Left lung (tissue), 10 donors: ENCODE results near the gene FTCD. TPM values are rescaled to one million over a fixed set of nuclear protein-coding genes. Genes with fewer than 3 reads are reported as not detected.

ENCODE experiments used
- ATAC-seq: fragments of 200-7000 bp; cut with Tn5 transposase; one replicate; pipeline ENCODE4 v1.9.1; 2020; ENCODE audit warnings: moderate library complexity
- DNase-seq, 4 donors: peaks; one replicate each; pipeline ENCODE4 v3.0.0-alpha.2; 2013 to 2020
- H3K27ac ChIP-seq, 2 donors: fragments of 200-600 bp; sonication (generic) in 1 of 2; one replicate each; pipeline versions ENCODE4 v1.5.0 to v1.8.0; 2020 to 2021
- H3K27me3 ChIP-seq, 2 donors: fragments of 200-600 bp; sonication (generic) in 1 of 2; one replicate each; pipeline versions ENCODE4 v1.5.0 to v1.8.0; 2020 to 2021
- H3K36me3 ChIP-seq, 2 donors: fragments of 200-600 bp; sonication (generic) in 1 of 2; one replicate each; pipeline versions ENCODE4 v1.5.0 to v1.8.0; 2020 to 2021
- H3K4me1 ChIP-seq, 2 donors: fragments of 200-600 bp; one replicate each; pipeline ENCODE4 v1.8.0; 2021
- H3K4me3 ChIP-seq, 2 donors: fragments of 200-600 bp; sonication (generic) in 1 of 2; one replicate each; pipeline versions ENCODE4 v1.5.0 to v1.8.0; 2020 to 2021; ENCODE audit warnings: mild to moderate bottlenecking in 1 of 2
- H3K9me3 ChIP-seq, 2 donors: fragments of 200-600 bp; sonication (generic) in 1 of 2; one replicate each; pipeline versions ENCODE4 v1.5.0 to v1.8.0; 2020 to 2021
- intact Hi-C, 2 donors: fragments of 100-400 bp; cut with DNase I; formaldehyde crosslinking; loops; one replicate each; pipeline versions ENCODE4 v1.11.2 to v1.14.2; 2022
- polyA plus RNA-seq, 6 donors: library from polyadenylated mRNA; unstranded; fragments of 120-200 nt; gene quantifications; one replicate each; pipeline ENCODE4 v1.2.1, GENCODE V29; 2013; ENCODE audit not compliant: insufficient read length in 6 of 6
- total RNA-seq, 2 donors: library from RNA; stranded (reverse); fragmentation: NEBNext Ultra II Directional; extraction: Animal tissue kit (Norgen Biotek cat#: 25700); gene quantifications; one replicate each; pipeline ENCODE4 v1.2.1, GENCODE V29; 2021
- TF ChIP-seq, protein P1 (sequence below), 2 donors: fragments of 200-600 bp; sonication (generic) in 1 of 2; IDR thresholded peaks; one replicate each; pipeline versions ENCODE4 v1.5.0 to v1.8.0; 2021; ENCODE audit warnings: antibody characterized with exemption in 2 of 2
- donor health status: DM: no; HTN: yes; CAD: no.
- donor health status: DM: no; HTN: no; CAD: no.

Gene FTCD
- total and polyA plus RNA-seq, 8 donors = 0.29 to 2.4 (median 1.6) TPM

DNA sequence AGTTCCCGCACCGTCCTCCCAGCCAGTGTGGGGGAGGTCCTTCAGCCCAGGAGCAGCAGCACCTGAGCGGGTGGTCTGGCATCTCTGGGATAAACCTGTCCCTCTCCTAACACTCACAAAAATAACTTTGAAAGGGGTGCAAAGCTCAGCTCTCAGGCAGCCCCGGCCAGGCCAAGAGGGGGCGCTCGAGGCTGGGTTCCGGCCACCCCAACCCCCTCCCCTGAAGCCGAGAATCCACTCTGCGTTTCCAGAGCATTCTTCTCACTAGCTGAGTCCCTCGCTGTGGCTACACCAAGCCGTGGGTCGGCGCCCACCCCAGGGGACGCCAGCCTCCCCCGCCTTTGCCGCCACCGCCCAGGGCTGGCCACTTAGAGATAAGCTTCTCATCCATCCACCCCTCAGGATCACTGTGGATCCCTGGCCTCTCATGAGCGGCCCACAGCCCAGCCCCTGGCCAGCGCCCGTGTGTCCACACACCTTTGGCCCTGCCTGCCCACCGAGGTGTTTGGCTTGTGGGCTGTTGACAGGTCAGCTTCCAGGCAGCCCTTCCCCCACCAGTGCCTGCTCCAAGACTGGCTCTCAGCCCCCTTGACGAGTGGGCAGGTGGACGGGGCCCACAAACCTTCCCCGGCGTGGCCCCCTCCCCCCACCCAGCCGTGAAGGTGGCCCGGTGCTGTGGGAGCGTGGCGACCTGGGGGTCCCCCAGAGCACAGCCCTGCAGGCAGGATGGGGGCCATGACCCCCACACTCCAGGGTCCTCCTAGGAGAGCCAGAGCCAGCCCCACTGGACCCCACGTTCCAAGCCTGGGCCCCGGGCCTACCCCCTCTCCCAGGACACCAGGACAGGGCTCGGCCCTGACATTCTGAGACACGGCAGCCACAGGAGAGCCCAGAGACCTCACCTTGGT is 1.9 kb downstream of the FTCD start:
- Histone ChIP-seq H3K27me3 (peaks cover 0 to 15% of the 10 kb centered on the region in 2 donors), H3K4me1 (peaks cover 0 to 7% of the 10 kb centered on the region in 2 donors), H3K27ac (no peak overlapping the region), H3K36me3 (no peaks in the 10 kb centered on the region), H3K4me3 (no peak overlapping the region), H3K9me3 (no peaks in the 10 kb centered on the region)
- intact Hi-C loops = no loop called here
- peak; percentile 90 for ATAC-seq
- TF ChIP-seq, protein P1, sequence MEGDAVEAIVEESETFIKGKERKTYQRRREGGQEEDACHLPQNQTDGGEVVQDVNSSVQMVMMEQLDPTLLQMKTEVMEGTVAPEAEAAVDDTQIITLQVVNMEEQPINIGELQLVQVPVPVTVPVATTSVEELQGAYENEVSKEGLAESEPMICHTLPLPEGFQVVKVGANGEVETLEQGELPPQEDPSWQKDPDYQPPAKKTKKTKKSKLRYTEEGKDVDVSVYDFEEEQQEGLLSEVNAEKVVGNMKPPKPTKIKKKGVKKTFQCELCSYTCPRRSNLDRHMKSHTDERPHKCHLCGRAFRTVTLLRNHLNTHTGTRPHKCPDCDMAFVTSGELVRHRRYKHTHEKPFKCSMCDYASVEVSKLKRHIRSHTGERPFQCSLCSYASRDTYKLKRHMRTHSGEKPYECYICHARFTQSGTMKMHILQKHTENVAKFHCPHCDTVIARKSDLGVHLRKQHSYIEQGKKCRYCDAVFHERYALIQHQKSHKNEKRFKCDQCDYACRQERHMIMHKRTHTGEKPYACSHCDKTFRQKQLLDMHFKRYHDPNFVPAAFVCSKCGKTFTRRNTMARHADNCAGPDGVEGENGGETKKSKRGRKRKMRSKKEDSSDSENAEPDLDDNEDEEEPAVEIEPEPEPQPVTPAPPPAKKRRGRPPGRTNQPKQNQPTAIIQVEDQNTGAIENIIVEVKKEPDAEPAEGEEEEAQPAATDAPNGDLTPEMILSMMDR (IDR thresholded peaks at IDR 0.05) = peak; percentile 61 to 66
- DNase-seq = peak in 2 of 4 donors; percentile 47 to 82

DNA sequence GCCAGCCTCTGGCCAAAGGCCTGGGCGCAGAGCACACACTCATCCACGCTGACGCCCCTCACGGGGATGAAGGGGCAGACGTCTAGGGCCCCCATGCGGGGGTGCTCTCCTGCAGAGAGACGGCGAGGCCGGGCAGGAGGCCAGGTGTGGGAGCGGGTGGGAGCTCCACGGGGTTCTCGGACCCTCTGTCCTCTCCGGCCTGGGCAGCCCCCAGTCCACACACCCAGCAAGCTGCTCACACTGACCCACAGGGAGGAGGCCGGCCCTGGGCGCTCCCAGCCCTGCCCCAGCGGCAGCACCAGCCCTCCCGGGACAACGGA is 2.5 kb downstream of the FTCD start:
- Histone ChIP-seq H3K4me1 (peaks cover 0 to 7% of the 10 kb centered on the region in 2 donors), H3K27ac (no peak overlapping the region), H3K27me3 (peaks cover 0 to 15% of the 10 kb centered on the region in 2 donors), H3K4me3 (no peak overlapping the region), H3K36me3 (no peaks in the 10 kb centered on the region), H3K9me3 (no peaks in the 10 kb centered on the region)
- TF ChIP-seq, protein P1 (IDR thresholded peaks at IDR 0.05) = no peak
- DNase-seq = peak in 2 of 4 donors; percentile 30 to 76
- intact Hi-C loops = no loop called here
- peak; percentile 38 for ATAC-seq

DNA sequence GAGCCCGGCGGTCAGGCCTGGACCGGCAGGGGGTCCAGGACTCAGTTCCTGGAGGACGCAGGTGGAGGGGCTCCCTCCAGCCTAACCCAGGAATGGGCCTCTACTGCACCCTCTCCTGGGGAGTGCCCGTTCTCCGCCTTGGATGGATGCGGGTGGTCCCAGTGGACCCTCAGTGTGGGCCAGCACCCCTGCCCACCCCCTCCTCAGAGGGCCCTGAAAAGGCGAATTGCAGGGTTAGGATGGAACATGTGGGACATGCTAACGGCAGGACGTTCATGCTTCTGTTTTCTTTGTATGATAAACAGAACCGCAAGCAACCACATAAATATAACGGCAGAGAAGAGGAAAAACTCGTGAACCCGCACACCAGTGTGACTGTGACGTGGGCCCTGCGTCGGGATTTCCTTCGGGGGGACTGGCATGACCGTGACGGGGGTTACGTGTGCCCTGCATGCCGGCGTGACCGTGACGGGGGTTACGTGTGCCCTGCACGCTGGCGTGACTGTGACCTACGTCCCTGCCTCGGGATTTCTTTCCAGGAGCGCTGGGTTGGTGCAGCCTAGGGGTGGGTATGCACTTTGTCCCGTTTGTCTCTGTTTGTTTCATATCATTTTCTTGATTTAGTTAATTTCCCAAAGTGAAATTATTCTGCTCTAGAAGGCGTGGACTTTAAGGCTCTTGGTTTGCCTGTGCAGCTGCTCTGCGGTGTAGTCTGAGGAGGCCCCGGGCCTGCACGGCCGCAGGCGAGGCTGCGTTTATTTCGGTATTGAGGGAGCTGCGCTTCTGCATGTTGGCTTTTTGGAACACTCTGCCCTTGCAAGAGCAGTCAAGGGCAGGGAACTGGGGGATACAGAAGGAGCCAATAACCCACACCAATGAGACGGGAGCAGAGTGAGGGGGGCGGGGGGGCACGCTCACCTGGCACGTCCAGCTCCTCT is 3.1 kb downstream of the FTCD start:
- DNase-seq (peak in 1 of 4 donors; percentile 58), ATAC-seq (no peak)
- Histone ChIP-seq H3K27ac (no peak overlapping the region), H3K9me3 (no peaks in the 10 kb centered on the region), H3K4me1 (peaks cover 0 to 7% of the 10 kb centered on the region in 2 donors), H3K27me3 (peaks cover 0 to 15% of the 10 kb centered on the region in 2 donors), H3K4me3 (no peak overlapping the region), H3K36me3 (no peaks in the 10 kb centered on the region)
- intact Hi-C loops = no loop called here
- TF ChIP-seq, protein P1 (IDR thresholded peaks at IDR 0.05) = no peak

DNA sequence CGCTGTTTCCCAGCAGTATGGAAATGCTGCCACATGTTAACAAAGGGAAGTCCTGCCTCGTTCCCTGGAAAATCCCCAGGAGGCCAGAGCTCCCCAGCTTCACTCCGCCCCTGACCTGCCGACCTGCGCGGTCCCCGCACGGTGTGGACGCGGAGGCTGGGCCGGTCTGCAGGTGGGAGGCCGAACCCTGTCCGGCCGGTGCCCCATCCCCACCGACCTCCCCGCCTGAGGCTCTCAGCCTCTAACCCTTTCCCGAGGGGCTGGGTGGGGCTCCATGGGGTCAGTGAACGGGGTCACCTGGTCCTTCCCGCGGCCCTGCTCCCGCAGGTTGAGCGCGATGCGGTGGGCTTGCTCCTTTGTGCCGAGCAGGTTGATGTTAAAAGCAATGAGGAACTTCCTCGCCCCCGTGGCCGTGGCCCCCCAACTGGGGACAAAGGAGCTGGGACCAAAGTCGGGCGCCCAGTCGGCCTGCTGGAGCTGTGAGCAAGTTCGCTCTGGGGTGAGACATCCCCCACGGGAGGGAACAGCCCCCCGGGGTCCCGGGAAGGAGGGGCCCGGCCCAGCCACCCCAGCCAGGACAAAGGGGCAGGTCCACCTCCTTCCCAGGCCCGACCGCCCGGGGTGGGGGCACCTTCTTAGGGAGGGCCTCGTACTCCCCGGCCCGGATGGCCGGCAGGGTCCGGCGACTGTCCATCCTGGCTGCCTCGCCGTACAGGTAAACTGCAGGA is 4.0 kb downstream of the FTCD start:
- intact Hi-C loops = no loop called here
- Histone ChIP-seq H3K27ac (no peak overlapping the region), H3K36me3 (no peaks in the 10 kb centered on the region), H3K4me3 (no peak overlapping the region), H3K27me3 (peaks cover 0 to 15% of the 10 kb centered on the region in 2 donors), H3K9me3 (no peaks in the 10 kb centered on the region), H3K4me1 (peaks cover 0 to 7% of the 10 kb centered on the region in 2 donors)
- ATAC-seq (no peak), DNase-seq (peak in 2 of 4 donors; percentile 28 to 83)
- TF ChIP-seq, protein P1 (IDR thresholded peaks at IDR 0.05) = no peak
